GM11168 (cell line): Measurements from ENCODE around the gene LRRC37A2.
"Not testable (repeated sequence)": the region's sequence is repeated elsewhere in the genome, so short reads cannot be mapped to it uniquely, and the experiment has no call there.

ENCODE experiments used
- in situ Hi-C: fragments of 300-500 bp; cut with MboI; formaldehyde crosslinking; loops from one replicate; pipeline ENCODE4 v1.12.0; 2022; ENCODE audit warnings: low sequenced_read_pairs; ENCODE audit not compliant: unreplicated experiment

LRRC37A2 gene

DNA sequence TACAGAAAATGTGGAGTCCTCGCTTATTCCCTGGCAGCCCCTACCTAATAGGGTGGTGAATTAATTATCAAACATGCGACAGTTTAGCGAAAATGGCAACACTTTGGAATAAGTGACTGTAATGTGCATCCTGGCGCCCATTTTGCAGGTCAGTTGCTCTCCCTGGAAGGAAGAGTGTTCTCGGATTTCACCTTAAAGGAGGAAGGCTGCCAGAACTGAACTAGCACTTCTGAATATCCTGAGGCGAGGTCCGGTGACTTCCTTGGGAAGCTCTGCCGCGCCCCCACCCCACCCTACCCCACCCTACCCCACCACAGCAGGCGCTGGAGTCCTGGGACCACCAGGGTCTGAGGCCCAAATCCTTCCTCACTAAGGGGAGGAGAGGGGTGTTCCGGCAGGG, at the start of gene LRRC37A2:
Gene LRRC37A2, plus strand, starts transcription at position 301 of the 400 bp plus-strand sequence. CDS start 245 bp downstream, outside the sequence.
- in situ Hi-C loops, result not testable (repeated sequence)

GRCh38 chr17:46467618-46468017, 44.6 kb upstream of the LRRC37A2 start:
- in situ Hi-C loops, result not testable (repeated sequence)

DNA sequence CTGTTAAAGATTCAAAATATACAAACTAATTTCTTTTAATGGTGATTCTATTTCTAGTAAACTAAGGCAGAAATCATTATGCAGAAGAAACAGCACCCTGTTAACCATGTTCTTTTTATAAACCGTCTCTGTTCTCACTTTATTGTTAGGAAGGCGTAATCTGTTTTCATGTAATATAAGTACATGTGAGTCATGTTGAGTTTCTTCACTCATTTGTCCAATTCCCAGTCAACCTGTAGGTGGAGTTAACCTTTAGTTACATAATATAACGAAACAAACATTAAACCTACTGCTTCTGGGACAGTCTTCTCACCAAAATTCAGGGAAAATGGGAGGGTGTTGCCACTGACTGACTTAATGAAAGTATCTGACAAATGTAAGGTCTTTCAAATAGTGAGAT, 37.8 kb upstream of the LRRC37A2 start:
- in situ Hi-C loops, result not testable (repeated sequence)

DNA sequence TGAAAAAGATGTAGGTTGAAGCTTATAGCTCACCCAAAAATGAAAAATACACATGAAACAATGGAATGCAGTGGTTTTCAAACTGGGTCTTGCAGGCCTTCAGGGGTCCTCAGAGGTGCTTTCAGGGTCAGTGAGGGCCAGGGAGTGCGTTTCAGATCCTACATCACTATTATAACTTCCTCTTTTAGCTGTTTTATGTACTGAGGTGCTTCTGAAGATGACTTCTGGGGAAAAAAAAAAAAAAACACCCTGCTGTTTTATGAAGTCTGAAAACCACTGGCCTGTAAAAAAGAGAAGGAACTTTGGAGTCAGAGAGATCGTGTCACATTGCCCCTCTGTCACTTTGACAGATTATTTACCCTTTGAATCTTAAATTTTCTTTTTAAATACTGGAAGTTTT, 36.7 kb upstream of the LRRC37A2 start:
- in situ Hi-C loops, result not testable (repeated sequence)

DNA sequence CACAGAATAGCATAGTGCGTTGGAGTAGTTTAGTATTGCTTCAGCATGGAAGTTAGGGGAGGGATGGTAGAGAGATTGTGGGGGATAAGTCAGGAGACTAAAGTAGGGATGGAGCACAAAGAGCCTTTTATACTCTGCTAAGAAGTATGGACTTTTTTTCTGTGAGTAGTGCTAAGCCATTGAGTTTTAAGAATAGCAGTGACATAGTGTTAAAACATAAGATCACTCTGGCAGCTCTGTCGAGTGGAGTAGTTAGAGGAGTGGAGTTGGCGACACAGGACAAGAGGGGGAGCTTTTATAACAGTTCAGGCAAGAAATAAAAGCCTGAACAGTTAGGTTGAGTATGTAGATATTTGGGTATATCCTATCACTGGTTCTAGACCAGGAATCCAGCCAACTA, 33.4 kb upstream of the LRRC37A2 start:
- in situ Hi-C loops, result not testable (repeated sequence)

GRCh38 chr17:46481310-46481709, 31.0 kb upstream of the LRRC37A2 start:
- in situ Hi-C loops, result loop anchor here (10.0 kb wide), 1 partner anchor 233 kb away; no protein-coding TSS in a partner anchor

DNA sequence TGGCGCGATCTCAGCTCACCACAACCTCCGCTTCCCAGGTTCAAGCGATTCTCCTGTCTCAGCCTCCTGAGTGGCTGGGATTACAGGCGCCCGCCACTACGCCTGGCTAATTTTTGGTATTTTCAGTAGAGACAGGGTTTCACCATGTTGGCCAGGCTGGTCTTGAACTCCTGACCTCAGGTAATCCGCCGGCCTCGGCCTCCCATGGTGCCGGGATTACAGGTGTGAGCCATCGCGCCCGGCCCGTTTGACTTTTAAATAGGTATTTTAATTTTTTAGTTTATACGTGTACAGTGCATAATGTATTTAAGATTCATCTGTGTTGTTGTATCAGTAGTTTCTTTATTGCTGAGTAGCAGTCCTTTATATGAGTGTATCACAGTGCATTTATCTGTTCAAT, 20.2 kb upstream of the LRRC37A2 start:
- in situ Hi-C loops, result loop anchor here (5.0 kb wide), 1 partner anchor 915 kb away; no protein-coding TSS in a partner anchor

DNA sequence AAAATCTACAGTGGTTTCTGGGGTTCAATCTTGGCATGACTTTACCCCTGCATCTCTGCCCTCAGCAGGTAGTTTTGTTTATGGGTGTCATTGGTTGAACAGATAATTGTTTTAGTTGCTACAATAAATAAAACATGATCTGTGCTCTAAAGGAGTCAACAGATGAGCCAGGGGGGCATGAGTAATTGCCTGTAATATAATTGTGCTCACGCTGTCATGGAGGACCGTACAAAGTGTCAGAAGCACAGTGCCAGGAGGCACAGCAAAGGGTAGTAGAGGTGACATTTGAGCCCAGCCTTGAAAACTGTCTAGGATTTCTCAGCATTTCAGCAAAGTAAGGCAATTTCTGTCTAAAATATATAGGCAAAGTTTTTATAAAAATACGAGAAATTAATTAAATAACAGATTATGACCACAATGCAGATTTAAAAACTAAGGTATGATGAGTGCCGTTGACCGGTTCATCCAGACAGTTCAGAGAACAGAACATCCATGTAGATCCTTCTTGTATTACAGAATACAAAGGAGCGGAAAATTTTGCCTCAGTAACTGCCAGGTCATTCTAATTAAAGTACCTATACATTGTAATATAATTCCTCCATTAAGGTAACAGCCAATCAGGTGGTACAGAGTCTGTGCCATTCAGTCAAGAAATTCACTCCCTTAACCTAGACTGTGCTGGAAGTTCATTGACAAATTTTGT, 12.7 kb upstream of the LRRC37A2 start:
- in situ Hi-C loops, result not testable (repeated sequence)

- in situ Hi-C loops, result not testable (repeated sequence)
These were observed 6.4 kb upstream of the LRRC37A2 start for GRCh38 chr17:46505896-46506295.

- in situ Hi-C loops, result loop anchor here (10.0 kb wide), 1 partner anchor 220 kb away; no protein-coding TSS in a partner anchor
These were observed 22.4 kb downstream of the LRRC37A2 start for GRCh38 chr17:46534716-46535115.

DNA sequence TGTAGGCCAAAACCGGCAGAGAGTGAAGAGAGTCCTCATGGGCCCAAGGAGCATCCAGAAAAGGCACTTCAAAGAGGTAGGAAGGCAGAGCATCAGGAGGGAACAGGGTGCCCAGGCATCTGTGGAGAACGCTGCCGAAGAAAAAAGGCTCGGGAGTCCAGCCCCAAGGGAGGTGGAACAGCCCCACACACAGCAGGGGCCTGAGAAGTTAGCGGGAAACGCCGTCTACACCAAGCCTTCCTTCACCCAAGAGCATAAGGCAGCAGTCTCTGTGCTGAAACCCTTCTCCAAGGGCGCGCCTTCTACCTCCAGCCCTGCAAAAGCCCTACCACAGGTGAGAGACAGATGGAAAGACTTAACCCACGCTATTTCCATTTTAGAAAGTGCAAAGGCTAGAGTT, 36.3 kb downstream of the LRRC37A2 start:
- in situ Hi-C loops, result not testable (repeated sequence)

- in situ Hi-C loops, result not testable (repeated sequence)
These were observed 46.9 kb downstream of the LRRC37A2 start for GRCh38 chr17:46559155-46559554.

- in situ Hi-C loops, result not testable (repeated sequence)
These were observed 47.8 kb downstream of the LRRC37A2 start for GRCh38 chr17:46560048-46560447.

- in situ Hi-C loops, result not testable (repeated sequence)
These were observed 54.0 kb downstream of the LRRC37A2 start for GRCh38 chr17:46566284-46566683.

- in situ Hi-C loops, result not testable (repeated sequence)
These were observed 54.7 kb downstream of the LRRC37A2 start for GRCh38 chr17:46566980-46567379.

DNA sequence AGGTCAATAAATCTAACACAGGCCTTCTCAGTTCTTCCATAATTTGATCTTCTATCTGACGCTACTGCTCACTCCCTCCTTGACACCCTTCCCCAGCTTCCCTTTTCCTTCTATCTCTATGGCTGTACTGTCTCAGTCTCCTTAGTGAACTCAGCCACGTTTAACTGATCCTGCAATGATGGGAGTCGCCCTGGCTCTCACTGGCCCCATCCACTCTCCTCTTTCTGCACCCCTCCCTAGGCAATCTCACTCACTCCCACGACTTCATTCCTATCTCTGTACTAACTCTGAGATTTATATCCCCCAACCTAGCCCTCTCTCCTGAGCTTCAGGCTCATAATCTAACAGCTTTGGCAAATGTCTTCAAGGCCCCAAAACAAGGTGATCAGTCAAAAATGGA, 59.5 kb downstream of the LRRC37A2 start:
- in situ Hi-C loops, result not testable (repeated sequence)

DNA sequence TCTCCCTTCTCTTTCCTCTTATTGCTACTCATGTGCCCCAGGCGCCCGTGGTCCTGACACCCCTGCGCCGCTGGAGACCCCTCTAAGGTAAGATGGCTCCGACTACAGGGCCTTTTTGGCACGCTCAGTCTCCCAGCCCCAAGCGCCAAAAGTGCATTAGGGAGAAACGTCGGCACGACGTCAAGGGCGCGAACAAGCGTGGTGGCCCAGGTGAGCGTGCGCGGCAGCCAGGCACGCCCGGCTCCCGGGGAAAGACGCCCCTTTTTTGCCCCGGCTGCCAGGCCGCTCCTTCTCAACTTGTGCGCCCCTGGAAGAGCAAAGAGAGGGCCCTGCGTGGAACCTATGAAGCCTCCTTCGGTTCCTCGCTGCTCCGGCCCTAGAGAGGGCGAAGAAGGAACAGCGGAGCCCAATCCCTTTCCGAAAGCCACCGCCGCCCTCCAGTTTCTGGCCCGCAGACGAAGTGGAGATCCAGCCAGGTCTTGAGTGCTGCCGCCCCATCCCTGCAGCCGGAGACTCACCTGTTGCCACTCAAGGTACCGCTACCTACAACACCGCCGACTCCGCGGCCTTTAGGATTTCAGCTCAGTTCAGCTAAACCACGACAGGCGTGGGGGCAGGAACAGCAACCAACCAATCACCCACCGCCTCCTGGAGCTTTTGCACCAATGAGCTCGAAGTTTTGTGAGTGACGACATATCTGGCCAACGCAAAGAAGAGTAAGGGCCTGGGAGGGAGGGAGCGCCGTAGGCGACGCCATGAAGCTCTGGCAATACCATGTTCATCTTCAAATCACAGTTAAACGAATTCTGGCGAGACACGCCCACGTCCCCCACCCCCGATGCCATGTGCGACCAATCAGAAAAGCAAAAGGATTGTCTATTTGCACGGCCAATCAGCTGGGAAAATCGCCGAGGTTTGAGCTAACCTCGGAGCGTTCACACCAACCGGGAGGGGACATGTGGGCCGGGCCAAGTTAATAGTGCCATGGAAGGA, 67.1 kb downstream of the LRRC37A2 start, which contains the start of gene ARL17A:
Gene ARL17A, minus strand, starts transcription at position 609 of the 993 bp plus-strand sequence. CDS start 3,369 bp downstream, outside the sequence.
- in situ Hi-C loops, result not testable (repeated sequence)

DNA sequence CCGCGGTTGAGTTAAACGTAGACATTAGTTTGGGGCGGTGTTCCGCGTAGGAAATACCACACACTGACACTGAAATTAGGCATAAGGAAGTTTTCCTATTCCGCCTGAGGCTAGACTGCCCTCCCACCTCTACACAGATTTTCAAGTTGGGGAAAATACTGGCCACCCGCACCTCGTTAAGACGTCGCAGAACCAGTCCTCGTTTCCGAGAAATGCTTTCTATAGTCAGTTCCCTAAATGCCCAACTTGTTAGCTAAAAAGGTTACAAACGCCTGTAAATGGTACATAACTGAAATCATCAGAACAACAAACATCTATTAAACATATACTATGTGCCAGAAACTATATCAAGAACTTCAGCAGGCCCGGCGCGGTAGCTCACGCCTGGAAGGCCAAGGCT, 67.8 kb downstream of the LRRC37A2 start:
- in situ Hi-C loops, result not testable (repeated sequence)

DNA sequence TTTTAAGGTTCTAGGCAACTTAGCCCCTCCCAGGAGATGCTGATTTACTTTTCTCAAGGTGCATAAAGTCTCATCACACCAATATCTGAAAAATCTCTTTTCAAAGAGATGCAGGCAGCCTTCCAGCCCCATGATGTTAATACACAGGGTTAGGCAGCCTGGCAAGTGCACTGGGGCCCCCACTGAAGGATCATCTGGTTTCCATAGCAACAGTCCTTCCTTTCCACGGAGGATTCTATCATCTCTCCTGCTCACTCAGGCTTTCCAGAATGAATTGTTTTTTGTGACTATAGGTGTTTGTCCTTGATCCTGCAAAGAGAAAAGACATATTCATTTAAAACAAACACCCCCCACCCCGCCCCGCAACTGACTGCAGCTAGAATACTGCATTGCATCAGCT, 73.2 kb downstream of the LRRC37A2 start:
- in situ Hi-C loops, result not testable (repeated sequence)
